ENCODE measurements around the gene BTBD2.

Gene BTBD2

GRCh38 chr19:1944916-1945561 is 70.5 kb downstream of the BTBD2 start:
- no peak for DNase-seq

- no peak for DNase-seq
Observed at GRCh38 chr19:1944088-1944915, 71.2 kb downstream of the BTBD2 start.

GRCh38 chr19:1943661-1944087 is 71.8 kb downstream of the BTBD2 start:
- DNase-seq, result no peak

DNA sequence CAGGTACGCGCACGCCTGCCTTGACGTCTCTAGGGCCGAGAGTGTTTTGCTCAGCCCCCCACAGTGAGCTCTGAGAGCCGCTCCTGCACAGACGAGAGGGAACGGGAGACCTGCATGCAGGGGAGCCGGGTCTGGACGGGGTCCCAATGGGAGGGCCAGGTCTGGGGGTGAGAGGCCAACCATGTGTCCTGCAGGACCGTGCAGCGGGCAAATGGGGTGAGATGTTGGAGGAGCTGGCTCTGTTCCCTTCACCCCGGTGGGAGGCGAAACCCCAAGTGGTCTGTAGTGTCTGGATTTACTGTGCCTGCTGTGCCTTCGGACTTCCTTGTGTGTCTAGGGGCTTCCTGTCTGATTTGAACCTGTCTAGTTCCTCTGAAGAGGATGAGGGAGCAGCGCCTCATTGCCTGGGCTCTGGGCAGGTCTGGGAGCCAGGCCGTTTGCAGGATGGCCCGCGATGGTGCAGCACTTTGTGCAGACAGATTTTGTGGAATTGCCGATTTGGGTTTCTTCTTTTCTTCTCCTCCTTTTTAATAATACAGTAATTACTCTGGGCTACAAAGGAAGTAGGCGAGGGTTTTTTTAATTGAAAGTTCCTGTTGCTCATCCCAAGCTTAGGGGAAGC is 72.5 kb downstream of the BTBD2 start:
- DNase-seq, result peak in 2 of 51 donors; percentile 18 to 36

DNA sequence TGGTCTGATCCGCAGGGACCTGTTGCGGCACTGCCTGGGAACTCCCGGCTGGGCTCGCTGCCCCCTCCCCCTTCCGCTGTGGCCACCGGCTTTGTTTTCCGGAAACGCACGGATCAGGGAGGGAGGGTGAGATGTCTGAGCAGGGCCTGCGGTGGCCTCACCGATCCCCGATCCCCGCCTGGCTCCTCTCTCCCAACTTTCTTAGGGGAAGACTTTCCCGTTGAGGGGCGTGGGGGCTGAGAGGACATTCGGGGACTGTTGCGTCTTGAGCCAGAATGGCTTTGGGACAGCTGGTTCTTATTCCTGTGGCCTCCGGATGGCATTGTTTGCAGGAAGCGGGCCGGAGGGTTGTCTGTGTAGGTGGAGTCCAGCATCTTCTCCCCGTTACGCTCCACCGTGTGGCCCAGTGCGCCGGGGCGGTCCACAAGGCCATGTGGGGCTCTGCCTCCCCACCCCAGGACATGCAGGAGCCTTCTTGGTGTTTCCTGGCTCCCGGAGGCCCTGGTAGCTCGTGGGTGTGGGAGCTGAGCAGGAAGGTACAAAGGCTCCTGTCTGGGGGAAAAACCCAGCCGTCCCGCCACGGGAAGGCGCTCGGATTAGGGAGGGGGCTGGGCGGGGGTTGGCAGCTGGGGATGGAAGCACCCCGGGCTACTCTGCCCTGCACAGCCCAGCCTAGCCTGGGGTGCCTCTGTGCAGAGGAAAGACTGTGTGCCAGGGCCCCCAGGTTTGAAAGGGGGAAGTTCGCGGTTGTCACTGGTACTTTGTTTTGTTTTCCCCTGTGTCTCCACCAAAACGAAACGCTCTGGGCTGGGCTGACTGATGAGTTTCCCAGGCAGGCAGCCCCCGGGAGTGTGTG is 73.2 kb downstream of the BTBD2 start:
- peak in 41 of 51 donors; percentile 11 to 67 (median 48) for DNase-seq

DNA sequence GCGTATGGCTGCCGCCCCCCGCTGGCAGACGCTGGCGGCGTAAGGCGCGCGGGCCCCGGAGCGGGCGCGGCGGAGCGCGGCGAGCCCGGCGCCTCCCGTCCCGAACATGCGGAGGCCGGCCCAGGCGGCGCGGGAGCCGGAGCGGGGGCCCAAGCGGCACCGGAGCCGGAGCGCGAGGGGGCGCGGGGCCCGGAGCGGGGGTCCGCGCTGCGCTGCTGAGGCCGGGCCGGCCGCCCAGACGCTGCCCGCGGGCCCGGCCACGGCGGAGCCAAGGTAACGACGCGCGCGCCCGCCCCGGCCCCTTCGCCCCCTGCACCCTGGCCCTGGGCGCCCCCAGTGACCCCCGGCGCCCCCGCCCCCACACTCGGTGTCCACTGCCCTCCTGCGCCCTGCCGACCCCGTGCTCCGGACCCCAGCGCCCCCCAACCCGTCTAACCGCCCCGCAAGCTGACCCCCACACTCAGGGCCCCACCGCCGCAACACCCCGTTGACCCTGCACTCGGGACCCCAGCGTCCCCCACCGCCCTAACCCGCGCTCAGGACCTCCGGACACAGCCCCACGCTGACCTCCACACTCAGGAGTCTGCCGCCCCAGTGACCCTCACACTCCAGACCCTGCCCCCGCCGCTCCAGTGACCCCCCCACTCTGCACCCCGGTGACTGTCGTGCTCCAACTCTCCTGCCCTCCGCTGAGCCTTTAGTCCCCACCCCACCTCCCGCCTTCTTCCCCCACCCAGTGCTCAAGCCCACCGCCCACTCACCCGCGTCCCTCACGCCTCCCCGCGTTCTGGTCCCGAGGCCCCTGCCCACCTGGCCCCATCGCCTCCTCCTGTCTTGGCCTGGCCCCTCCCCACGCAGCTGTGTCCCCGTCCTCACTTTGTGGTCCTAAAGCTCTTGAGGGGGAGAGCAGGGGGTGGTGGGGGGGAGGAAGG is 74.1 kb downstream of the BTBD2 start, which contains the start of gene CSNK1G2:
TSS of gene CSNK1G2 (plus strand) at position 27 of the 932 bp plus-strand sequence. CDS start 28,601 bp downstream, outside the sequence.
- DNase-seq, result peak in 4 of 51 donors; percentile 25 to 50 (median 34)

GRCh38 chr19:1938071-1938470 is 77.4 kb downstream of the BTBD2 start:
- DNase-seq, result no peak

- no peak for DNase-seq
Observed at GRCh38 chr19:1936916-1937610, 78.5 kb downstream of the BTBD2 start.

DNA sequence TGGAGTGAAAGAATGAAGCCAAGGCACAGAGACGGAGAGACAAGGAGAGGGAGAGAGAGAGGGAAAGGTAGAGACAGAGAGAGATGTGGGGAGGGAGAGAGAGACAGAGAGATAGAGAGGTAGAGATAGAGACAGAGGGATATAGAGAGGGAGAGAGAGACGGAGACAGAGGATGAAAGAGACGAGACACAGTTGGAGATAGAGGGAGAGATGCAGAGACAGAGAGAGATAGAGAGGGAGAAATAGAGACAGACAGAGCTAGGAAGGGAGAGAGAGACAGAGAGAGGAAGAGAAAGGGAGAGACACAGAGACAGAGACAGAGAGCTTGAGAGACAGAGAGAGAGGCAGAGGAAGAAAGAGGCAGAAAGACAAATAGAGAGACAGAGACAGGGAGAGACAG is 79.1 kb downstream of the BTBD2 start:
- DNase-seq, result no peak

DNA sequence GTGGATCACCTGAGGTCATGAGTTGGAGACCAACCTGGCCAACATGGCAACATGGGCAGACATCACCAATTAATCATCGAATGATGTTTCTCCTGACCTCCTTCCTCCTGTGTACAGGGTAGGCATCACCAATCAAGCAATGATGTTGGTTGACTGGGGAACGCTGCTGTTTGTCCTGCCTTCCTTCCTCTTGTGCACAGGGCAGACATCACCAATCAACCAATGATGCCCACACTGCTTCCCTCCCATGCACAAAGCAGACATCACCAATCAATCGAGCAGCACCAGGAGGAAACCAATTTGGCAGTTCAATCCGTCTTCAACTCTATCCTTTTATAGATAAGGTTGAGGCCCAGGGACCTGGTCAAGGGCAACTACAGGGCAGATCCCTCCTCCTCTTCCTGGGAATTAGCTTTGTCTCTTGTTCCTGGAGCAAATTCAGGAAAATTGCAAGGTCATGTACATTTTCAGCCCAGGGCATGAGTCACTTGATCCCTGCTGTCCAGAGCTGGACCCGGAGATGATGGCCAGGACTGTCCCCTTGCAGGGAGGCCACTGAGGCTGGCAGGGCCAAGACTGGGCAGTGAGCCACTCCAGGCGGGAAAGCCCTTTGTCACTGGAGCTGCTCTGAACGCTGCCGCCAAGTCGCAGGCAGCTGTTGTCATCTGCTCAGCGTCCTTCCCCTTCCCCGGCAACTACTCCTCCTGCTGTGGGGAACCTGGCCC is 79.9 kb downstream of the BTBD2 start:
- DNase-seq, result peak in 41 of 51 donors; percentile 8 to 79 (median 47)

Measured in hypothalamus (tissue), 51 donors.